Measurements from ENCODE around the gene MTOR. TPM values are rescaled to one million over a fixed set of nuclear protein-coding genes. Genes with fewer than 3 reads are reported as not detected.

The MTOR gene
- total RNA-seq, 1 experiment from 2014 or later, result 48.0 TPM

DNA sequence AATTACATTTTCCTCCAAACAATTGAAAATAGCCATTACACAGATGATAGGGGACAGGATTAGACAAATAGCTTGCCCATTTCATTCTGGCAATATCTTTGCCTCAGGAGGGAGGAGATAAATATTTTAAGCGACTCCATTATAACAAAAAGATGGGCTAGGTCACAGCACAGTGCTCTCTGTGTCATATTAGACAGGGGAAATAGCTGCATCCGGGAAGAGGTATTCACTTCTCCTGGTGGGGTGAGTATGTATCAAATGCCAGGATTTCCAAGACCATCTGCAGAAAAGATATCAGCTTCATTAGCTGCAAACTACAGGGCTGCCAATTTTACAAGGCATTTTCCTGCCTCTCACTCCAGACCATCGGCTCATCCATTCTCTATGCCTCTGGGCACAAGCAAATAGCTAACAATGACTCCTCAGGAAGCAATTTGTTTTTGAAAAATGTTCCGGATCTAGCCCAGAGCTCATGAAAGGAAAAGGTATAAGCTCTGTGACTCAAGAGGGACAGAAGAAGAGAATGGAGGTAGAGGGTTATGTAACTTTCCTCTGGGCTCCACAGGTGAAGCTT is 115.1 kb downstream of the MTOR start:
- TF ChIP-seq EZH2 (IDR thresholded peaks at IDR 0.05; ENCODE audit: low read length, unreplicated experiment), result no peak
- no peaks in the 10 kb centered on the region for H3K9me3 ChIP-seq (ENCODE audit: low read length)
- H3F3A ChIP-seq (ENCODE audit: low read length, unreplicated experiment), result peaks cover 9% of the 10 kb centered on the region
- ChIA-PET CTCF (interaction anchor here (0.6 to 2.0 kb wide), 4 partner anchors 9 to 1290 kb away, joined by 3 to 14 read pairs (median 9); no protein-coding TSS in a partner anchor), POLR2A (ENCODE audit: unreplicated experiment) (interaction anchor here (0.5 to 1.1 kb wide), 7 partner anchors 8 to 1239 kb away, joined by 3 to 26 read pairs (median 4); no protein-coding TSS in a partner anchor)
- peaks cover 54% of the 10 kb centered on the region for H3K36me3 ChIP-seq (ENCODE audit: low read depth, low read length)
- peak overlapping the region; percentile 21 for H3K9ac ChIP-seq (ENCODE audit: low read length)
- peak overlapping the region; percentile 84 for H3K27ac ChIP-seq (ENCODE audit: low read length)
- no peaks in the 10 kb centered on the region for H3K79me2 ChIP-seq (ENCODE audit: low read length)
- TSS peak; percentile 24 for BruUV-seq (replicated peaks)
- peak; percentile 92 for ATAC-seq
- H3K27me3 ChIP-seq (ENCODE audit: low read length), result no peaks in the 10 kb centered on the region
- H3K4me2 ChIP-seq (ENCODE audit: low read length), result peak overlapping the region; percentile 41
- H4K20me1 ChIP-seq (ENCODE audit: low read length), result no peaks in the 10 kb centered on the region
- DNase-seq, result peak; percentile 93
- H3K4me1 ChIP-seq (ENCODE audit: insufficient read depth, low read length), result peaks cover 41% of the 10 kb centered on the region
- H2AFZ ChIP-seq (ENCODE audit: low read length), result no peak overlapping the region
- intact Hi-C loops (cut with micrococcal nuclease), result loop anchor here (1.0 kb wide), 2 partner anchors 9 to 13 kb away; no protein-coding TSS in a partner anchor
- H3K9me2 ChIP-seq (replicated peaks; ENCODE audit: low read length), result no peaks in the 10 kb centered on the region
- no peak overlapping the region for H3K4me3 ChIP-seq (ENCODE audit: low read length)

DNA sequence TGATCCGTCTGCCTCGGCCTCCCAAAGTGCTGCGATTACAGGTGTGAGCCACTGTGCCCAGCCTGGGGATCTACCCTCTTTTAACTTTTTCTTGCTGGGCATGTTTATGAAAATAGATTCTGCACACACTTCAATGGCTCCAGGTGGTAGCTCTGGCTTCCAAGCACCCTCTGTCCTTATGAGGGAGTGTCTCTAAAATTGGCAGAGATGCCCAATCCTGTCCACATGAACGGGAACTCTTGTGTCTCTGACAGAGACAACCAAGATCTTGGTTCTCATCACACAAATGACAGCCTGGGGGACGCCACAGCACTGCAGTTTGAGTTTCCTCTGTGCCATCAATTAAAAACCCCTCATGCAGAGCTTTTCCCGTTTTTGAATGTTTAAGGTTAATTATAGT is 116.6 kb downstream of the MTOR start:
- ChIA-PET POLR2A (ENCODE audit: unreplicated experiment) (no interaction called here), CTCF (no interaction called here)
- ATAC-seq (no peak), DNase-seq (no peak)
- peaks cover 49% of the 10 kb centered on the region for H3K36me3 ChIP-seq (ENCODE audit: low read depth, low read length)
- H3K9me3 ChIP-seq (ENCODE audit: low read length), result no peaks in the 10 kb centered on the region
- H3K4me1 ChIP-seq (ENCODE audit: insufficient read depth, low read length), result peaks cover 36% of the 10 kb centered on the region
- no peaks in the 10 kb centered on the region for H3K9me2 ChIP-seq (replicated peaks; ENCODE audit: low read length)
- H4K20me1 ChIP-seq (ENCODE audit: low read length), result no peaks in the 10 kb centered on the region
- intact Hi-C loops (cut with micrococcal nuclease), result no loop called here
- H3K27ac ChIP-seq (ENCODE audit: low read length), result peak overlapping the region; percentile 84
- H3K4me2 ChIP-seq (ENCODE audit: low read length), result no peak overlapping the region
- peaks cover 9% of the 10 kb centered on the region for H3F3A ChIP-seq (ENCODE audit: low read length, unreplicated experiment)
- BruUV-seq (replicated peaks), result no TSS peak
- H3K79me2 ChIP-seq (ENCODE audit: low read length), result no peaks in the 10 kb centered on the region
- H3K27me3 ChIP-seq (ENCODE audit: low read length), result no peaks in the 10 kb centered on the region
- H3K4me3 ChIP-seq (ENCODE audit: low read length), result no peak overlapping the region
- H3K9ac ChIP-seq (ENCODE audit: low read length), result no peak overlapping the region
- H2AFZ ChIP-seq (ENCODE audit: low read length), result no peak overlapping the region
- TF ChIP-seq EZH2phosphoT487 (IDR thresholded peaks at IDR 0.05; ENCODE audit: borderline replicate concordance, low read length) (no peak), EZH2 (IDR thresholded peaks at IDR 0.05; ENCODE audit: low read length, unreplicated experiment) (no peak)
- TF ChIP-seq, protein P1, sequence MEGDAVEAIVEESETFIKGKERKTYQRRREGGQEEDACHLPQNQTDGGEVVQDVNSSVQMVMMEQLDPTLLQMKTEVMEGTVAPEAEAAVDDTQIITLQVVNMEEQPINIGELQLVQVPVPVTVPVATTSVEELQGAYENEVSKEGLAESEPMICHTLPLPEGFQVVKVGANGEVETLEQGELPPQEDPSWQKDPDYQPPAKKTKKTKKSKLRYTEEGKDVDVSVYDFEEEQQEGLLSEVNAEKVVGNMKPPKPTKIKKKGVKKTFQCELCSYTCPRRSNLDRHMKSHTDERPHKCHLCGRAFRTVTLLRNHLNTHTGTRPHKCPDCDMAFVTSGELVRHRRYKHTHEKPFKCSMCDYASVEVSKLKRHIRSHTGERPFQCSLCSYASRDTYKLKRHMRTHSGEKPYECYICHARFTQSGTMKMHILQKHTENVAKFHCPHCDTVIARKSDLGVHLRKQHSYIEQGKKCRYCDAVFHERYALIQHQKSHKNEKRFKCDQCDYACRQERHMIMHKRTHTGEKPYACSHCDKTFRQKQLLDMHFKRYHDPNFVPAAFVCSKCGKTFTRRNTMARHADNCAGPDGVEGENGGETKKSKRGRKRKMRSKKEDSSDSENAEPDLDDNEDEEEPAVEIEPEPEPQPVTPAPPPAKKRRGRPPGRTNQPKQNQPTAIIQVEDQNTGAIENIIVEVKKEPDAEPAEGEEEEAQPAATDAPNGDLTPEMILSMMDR (conservative IDR thresholded peaks at IDR 0.05; ENCODE audit: low read depth, low read length), result no peak

DNA sequence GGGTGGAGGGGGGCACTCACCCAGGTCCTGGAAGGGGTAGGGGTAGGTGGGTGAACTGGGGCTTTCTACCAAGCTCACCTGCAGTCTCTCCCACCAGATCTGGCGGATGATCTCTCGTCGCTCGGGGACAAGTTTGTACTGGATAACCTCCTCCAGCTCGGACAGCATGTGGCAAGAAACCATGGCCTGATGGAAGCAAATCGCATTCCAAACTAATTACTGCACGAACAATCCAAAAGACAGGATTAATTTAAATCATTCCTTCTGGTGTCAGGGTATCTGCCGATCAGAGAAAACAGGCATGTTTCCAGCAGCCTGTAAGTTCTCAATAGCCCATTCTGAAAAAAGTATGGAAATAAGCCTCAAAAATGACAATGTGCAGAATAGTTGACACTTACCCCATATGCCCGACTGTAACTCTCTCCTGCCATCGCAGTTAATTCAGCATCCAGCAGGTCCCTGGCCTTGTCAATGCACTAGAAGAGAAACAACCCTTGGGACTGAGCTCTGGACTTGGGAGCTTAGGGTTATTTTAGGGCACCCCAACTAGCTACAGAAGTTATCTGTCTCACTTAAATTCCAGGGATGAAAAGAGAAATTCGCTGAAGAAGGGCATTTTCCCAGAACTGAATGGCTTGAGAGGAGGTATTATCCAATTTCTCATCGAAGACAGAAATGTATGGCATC is 117.6 kb downstream of the MTOR start:
- no TSS peak for BruUV-seq (replicated peaks)
- no peaks in the 10 kb centered on the region for H3K9me2 ChIP-seq (replicated peaks; ENCODE audit: low read length)
- TF ChIP-seq EZH2 (IDR thresholded peaks at IDR 0.05; ENCODE audit: low read length, unreplicated experiment), result no peak
- TF ChIP-seq, protein P1 (conservative IDR thresholded peaks at IDR 0.05; ENCODE audit: low read depth, low read length), result no peak
- no peak for TF ChIP-seq EZH2phosphoT487 (IDR thresholded peaks at IDR 0.05; ENCODE audit: borderline replicate concordance, low read length)
- no peak for DNase-seq
- H3K79me2 ChIP-seq (ENCODE audit: low read length), result no peaks in the 10 kb centered on the region
- H3K4me1 ChIP-seq (ENCODE audit: insufficient read depth, low read length), result peaks cover 36% of the 10 kb centered on the region
- peaks cover 9% of the 10 kb centered on the region for H3F3A ChIP-seq (ENCODE audit: low read length, unreplicated experiment)
- H3K36me3 ChIP-seq (ENCODE audit: low read depth, low read length), result peaks cover 44% of the 10 kb centered on the region
- intact Hi-C loops (cut with micrococcal nuclease), result no loop called here
- no peak overlapping the region for H3K27ac ChIP-seq (ENCODE audit: low read length)
- no peak for ATAC-seq
- H3K27me3 ChIP-seq (ENCODE audit: low read length), result no peaks in the 10 kb centered on the region
- ChIA-PET POLR2A (ENCODE audit: unreplicated experiment) (interaction anchor here (0.6 kb wide), 1 partner anchor 108 kb away, joined by 3 read pairs; no protein-coding TSS in a partner anchor), CTCF (no interaction called here)
- no peak overlapping the region for H3K9ac ChIP-seq (ENCODE audit: low read length)
- H3K4me3 ChIP-seq (ENCODE audit: low read length), result no peak overlapping the region
- H4K20me1 ChIP-seq (ENCODE audit: low read length), result no peaks in the 10 kb centered on the region
- no peak overlapping the region for H2AFZ ChIP-seq (ENCODE audit: low read length)
- no peaks in the 10 kb centered on the region for H3K9me3 ChIP-seq (ENCODE audit: low read length)
- no peak overlapping the region for H3K4me2 ChIP-seq (ENCODE audit: low read length)
